K562 (cell line): ENCODE data around the gene RAB5B. TPM values are rescaled to one million over a fixed set of nuclear protein-coding genes. Genes with fewer than 3 reads are reported as not detected.

Experiments used
- ARHGAP35 ChIP-seq: fragments of 450-650 bp; IDR thresholded peaks from 2 replicates; pipeline ENCODE4 v1.6.1; 2018; ENCODE audit not compliant: partially characterized antibody
- DACH1 ChIP-seq: fragments of 450-650 bp; IDR thresholded peaks from 2 replicates; pipeline ENCODE4 v1.6.1; 2018; ENCODE audit not compliant: partially characterized antibody
- E2F1 ChIP-seq: sonication (generic); formaldehyde crosslinking; IDR thresholded peaks from 2 replicates; pipeline ENCODE4 v1.8.1; 2023; ENCODE audit warnings: mild to moderate bottlenecking, missing genetic modification reagents, moderate library complexity
- FOXJ3 ChIP-seq: sonication (generic); formaldehyde crosslinking; IDR thresholded peaks from 2 replicates; pipeline ENCODE4 v1.4.0; 2020; ENCODE audit warnings: mild to moderate bottlenecking, missing genetic modification reagents
- FOXP1 ChIP-seq: sonication (generic); formaldehyde crosslinking; IDR thresholded peaks from 2 replicates; pipeline ENCODE4 v1.8.0; 2022; ENCODE audit warnings: mild to moderate bottlenecking, missing genetic modification reagents
- HMG20A ChIP-seq: fragments of 450-650 bp; formaldehyde crosslinking; conservative IDR thresholded peaks from 2 replicates; pipeline ENCODE4 v1.4.0; 2020; ENCODE audit warnings: mild to moderate bottlenecking, mixed read lengths
- HOMEZ ChIP-seq: fragments of 250-450 bp; sonication (Bioruptor Pico); IDR thresholded peaks from 2 replicates; pipeline ENCODE4 v1.4.0; 2020; ENCODE audit warnings: mild to moderate bottlenecking, moderate library complexity
- KDM2B ChIP-seq: fragments of 250-450 bp; sonication (Bioruptor Pico); IDR thresholded peaks from 2 replicates; pipeline ENCODE4 v1.8.0; 2021; ENCODE audit warnings: mild to moderate bottlenecking, moderate library complexity
- MAFF ChIP-seq: IDR thresholded peaks from 2 replicates; pipeline ENCODE4 v1.6.1; 2012; ENCODE audit warnings: low read length, improper control_type of control experiment
- NR0B1 ChIP-seq: fragments of 450-650 bp; IDR thresholded peaks from one replicate; pipeline ENCODE4 v1.6.1; 2018; ENCODE audit warnings: mild to moderate bottlenecking, moderate library complexity; ENCODE audit not compliant: partially characterized antibody
- NR4A1 ChIP-seq, 2 experiments: fragments of 250-450 bp in 1 of 2; fragments of 450-650 bp in 1 of 2; sonication (Bioruptor Pico) in 1 of 2; IDR thresholded peaks; 2 replicates each; pipeline versions ENCODE4 v1.4.0 to v1.6.1; 2016 to 2020; ENCODE audit warnings: mild to moderate bottlenecking in 2 of 2, missing compliant biosample characterization in 1 of 2, missing genetic modification characterization in 1 of 2, moderate library complexity in 1 of 2
- PHF8 ChIP-seq: fragments of 200-600 bp; sonication (generic); IDR thresholded peaks from 2 replicates; pipeline ENCODE4 v1.6.1; 2012; ENCODE audit warnings: mixed run types, mild to moderate bottlenecking, inconsistent platforms, low read length, moderate library complexity, borderline replicate concordance
- RFX5 ChIP-seq: IDR thresholded peaks from 2 replicates; pipeline ENCODE4 v1.6.1; 2011; ENCODE audit warnings: low read depth, mild to moderate bottlenecking, improper control_type of control experiment, low read length
- SMAD2 ChIP-seq: fragments of 150-350 bp; IDR thresholded peaks from 2 replicates; pipeline ENCODE4 v1.6.1; 2014; ENCODE audit warnings: low read depth, mild to moderate bottlenecking, low read length
- SUPT5H ChIP-seq: fragments of 450-650 bp; IDR thresholded peaks from 2 replicates; pipeline ENCODE4 v1.6.1; 2016
- TAF1 ChIP-seq: IDR thresholded peaks from 2 replicates; pipeline ENCODE4 v1.6.1; 2011; ENCODE audit warnings: mild to moderate bottlenecking, low read length, moderate library complexity; ENCODE audit not compliant: insufficient read depth, control insufficient read depth, severe bottlenecking; ENCODE audit errors: extremely low read depth
- TEAD1 ChIP-seq, 2 experiments: fragments of 450-650 bp in 1 of 2; sonication (generic) in 1 of 2; formaldehyde crosslinking; IDR thresholded peaks; 2 replicates each; pipeline versions ENCODE4 v1.4.0 to v1.8.0; 2020 to 2022; ENCODE audit warnings: mild to moderate bottlenecking in 2 of 2, missing genetic modification reagents in 1 of 2
- ZNF277 ChIP-seq: fragments of 250-450 bp; sonication (Bioruptor Pico); IDR thresholded peaks from 2 replicates; pipeline ENCODE4 v1.8.0; 2022; ENCODE audit warnings: inconsistent platforms, mild to moderate bottlenecking, moderate library complexity, borderline replicate concordance
- ZNF431 ChIP-seq: sonication (generic); formaldehyde crosslinking; IDR thresholded peaks from 2 replicates; pipeline ENCODE4 v1.8.0; 2022; ENCODE audit warnings: mild to moderate bottlenecking, missing genetic modification reagents
- ZNF707 ChIP-seq: fragments of 250-450 bp; sonication (Bioruptor Pico); conservative IDR thresholded peaks from 2 replicates; pipeline ENCODE4 v1.8.0; 2022; ENCODE audit warnings: inconsistent platforms, mild to moderate bottlenecking, moderate library complexity
- ZNF785 ChIP-seq: fragments of 250-450 bp; sonication (Bioruptor Pico); IDR thresholded peaks from 2 replicates; pipeline ENCODE4 v1.4.0; 2020; ENCODE audit warnings: mild to moderate bottlenecking
- ZZZ3 ChIP-seq: fragments of 450-650 bp; IDR thresholded peaks from 2 replicates; pipeline ENCODE4 v1.6.1; 2016; ENCODE audit warnings: antibody characterized with exemption, mild to moderate bottlenecking, moderate library complexity
- polyA plus RNA-seq, 8 experiments: library from polyadenylated mRNA; depleted of rRNA in 4 of 8; stranded (reverse) in 5 of 8; unstranded in 3 of 8; fragments of >200 nt; fragmentation: Nextera tagmentation in 2 of 8; fragmentation: Illumina TruSeq in 1 of 8; extraction: Ambion mirVana in 2 of 8; extraction: Trizol in 1 of 8; gene quantifications; 2 replicates each; pipeline versions ENCODE4 v1.2.1 to v1.2.3, GENCODE V29; 2011 to 2014; ENCODE audit warnings: inconsistent platforms in 1 of 8, missing spikeins in 1 of 8
- total RNA-seq, 7 experiments: library from RNA; depleted of rRNA in 6 of 7; stranded (reverse); fragments of >200 nt in 6 of 7; fragmentation: Illumina TruSeq in 2 of 7; extraction: Trizol in 2 of 7; gene quantifications; 2 replicates each; pipeline versions ENCODE4 v1.2.1 to v1.2.3, GENCODE V29; 2011 to 2021; ENCODE audit warnings: low replicate concordance in 1 of 7

The RAB5B gene
- total and polyA plus RNA-seq, 9 of the 15 experiments (the other 6 are each of a cell fraction or from before 2014, with no cell fraction given): 6.8 to 73.8 (median 25.2) TPM

GRCh38 chr12:55996715-55997534, 23.0 kb downstream of the RAB5B start, which contains the start of gene SUOX (continued):
- no peak for TF ChIP-seq ZNF277 (CRISPR knock-in tag)
- TF ChIP-seq KDM2B (CRISPR knock-in tag): no peak
- no peak for TF ChIP-seq ZNF431 (CRISPR knock-in tag)
- TF ChIP-seq SMAD2: no peak
- TF ChIP-seq FOXP1 (CRISPR knock-in tag): no peak
- TF ChIP-seq HMG20A (CRISPR knock-in tag): no peak
- no peak for TF ChIP-seq MAFF
- TF ChIP-seq SUPT5H: peak; percentile 83
- no peak for TF ChIP-seq FOXJ3
- peak; percentile 83 for TF ChIP-seq RFX5
- TF ChIP-seq E2F1: no peak
- TF ChIP-seq ARHGAP35: no peak
- TF ChIP-seq TEAD1 (CRISPR knock-in tag; IDR thresholded peaks at IDR 0.05): 0 out of 4 replicates have a peak, but pooled peaks of 1 of the 2 experiments have one; percentile 22
- TF ChIP-seq DACH1: no peak
- TF ChIP-seq HOMEZ (CRISPR knock-in tag): no peak
- peak; percentile 47 for TF ChIP-seq TAF1
- TF ChIP-seq ZZZ3: no peak
- no peak for TF ChIP-seq ZNF707 (CRISPR knock-in tag)
- no peak for TF ChIP-seq NR0B1
- TF ChIP-seq PHF8: peak; percentile 74; the same call in 1 of the 2 replicates
- TF ChIP-seq ZNF785 (CRISPR knock-in tag): no peak
- no peak for TF ChIP-seq NR4A1 (CRISPR knock-in tag; IDR thresholded peaks at IDR 0.05)
- no peak for TF ChIP-seq NR4A1 (tag; IDR thresholded peaks at IDR 0.05)
